HFF-Myc (cell line): ENCODE measurements around the gene SUPT5H.
A peak's percentile ranks its signal among the peaks of the same experiment; 100 is the strongest.

Source experiments
- DNase-seq: peaks from one replicate; pipeline ENCODE4 v3.0.0-alpha.2; 2011; ENCODE audit warnings: low read depth; ENCODE audit errors: extremely low read depth
- H3K4me3 ChIP-seq: replicated peaks from 2 replicates; pipeline ENCODE4 v1.5.1; 2011; ENCODE audit warnings: low read depth, mild to moderate bottlenecking, control low read depth, low read length
- TF ChIP-seq, protein P1 (sequence below): IDR thresholded peaks from 2 replicates; pipeline ENCODE4 v1.5.1; 2012; ENCODE audit warnings: mild to moderate bottlenecking, low read depth, low read length, control low read depth; ENCODE audit errors: missing control alignments

Gene SUPT5H

DNA sequence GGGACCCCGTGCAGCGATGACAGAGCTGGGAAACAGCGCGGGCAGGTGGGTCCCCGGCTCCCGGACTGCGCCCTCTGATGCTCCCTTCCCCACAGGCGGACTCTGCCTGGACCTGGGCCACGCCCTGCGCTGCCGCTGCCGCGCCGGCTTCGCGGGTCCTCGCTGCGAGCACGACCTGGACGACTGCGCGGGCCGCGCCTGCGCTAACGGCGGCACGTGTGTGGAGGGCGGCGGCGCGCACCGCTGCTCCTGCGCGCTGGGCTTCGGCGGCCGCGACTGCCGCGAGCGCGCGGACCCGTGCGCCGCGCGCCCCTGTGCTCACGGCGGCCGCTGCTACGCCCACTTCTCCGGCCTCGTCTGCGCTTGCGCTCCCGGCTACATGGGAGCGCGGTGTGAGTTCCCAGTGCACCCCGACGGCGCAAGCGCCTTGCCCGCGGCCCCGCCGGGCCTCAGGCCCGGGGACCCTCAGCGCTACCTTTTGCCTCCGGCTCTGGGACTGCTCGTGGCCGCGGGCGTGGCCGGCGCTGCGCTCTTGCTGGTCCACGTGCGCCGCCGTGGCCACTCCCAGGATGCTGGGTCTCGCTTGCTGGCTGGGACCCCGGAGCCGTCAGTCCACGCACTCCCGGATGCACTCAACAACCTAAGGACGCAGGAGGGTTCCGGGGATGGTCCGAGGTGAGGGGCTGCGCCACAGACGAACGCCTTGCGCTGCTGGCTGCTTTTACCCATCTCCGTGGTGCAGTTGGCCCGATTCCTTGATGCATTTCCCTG lies 61.7 kb downstream of the SUPT5H start:
- peak overlapping the region; percentile 61 for H3K4me3 ChIP-seq
- DNase-seq: no peak
- TF ChIP-seq, protein P1, sequence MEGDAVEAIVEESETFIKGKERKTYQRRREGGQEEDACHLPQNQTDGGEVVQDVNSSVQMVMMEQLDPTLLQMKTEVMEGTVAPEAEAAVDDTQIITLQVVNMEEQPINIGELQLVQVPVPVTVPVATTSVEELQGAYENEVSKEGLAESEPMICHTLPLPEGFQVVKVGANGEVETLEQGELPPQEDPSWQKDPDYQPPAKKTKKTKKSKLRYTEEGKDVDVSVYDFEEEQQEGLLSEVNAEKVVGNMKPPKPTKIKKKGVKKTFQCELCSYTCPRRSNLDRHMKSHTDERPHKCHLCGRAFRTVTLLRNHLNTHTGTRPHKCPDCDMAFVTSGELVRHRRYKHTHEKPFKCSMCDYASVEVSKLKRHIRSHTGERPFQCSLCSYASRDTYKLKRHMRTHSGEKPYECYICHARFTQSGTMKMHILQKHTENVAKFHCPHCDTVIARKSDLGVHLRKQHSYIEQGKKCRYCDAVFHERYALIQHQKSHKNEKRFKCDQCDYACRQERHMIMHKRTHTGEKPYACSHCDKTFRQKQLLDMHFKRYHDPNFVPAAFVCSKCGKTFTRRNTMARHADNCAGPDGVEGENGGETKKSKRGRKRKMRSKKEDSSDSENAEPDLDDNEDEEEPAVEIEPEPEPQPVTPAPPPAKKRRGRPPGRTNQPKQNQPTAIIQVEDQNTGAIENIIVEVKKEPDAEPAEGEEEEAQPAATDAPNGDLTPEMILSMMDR: no peak

DNA sequence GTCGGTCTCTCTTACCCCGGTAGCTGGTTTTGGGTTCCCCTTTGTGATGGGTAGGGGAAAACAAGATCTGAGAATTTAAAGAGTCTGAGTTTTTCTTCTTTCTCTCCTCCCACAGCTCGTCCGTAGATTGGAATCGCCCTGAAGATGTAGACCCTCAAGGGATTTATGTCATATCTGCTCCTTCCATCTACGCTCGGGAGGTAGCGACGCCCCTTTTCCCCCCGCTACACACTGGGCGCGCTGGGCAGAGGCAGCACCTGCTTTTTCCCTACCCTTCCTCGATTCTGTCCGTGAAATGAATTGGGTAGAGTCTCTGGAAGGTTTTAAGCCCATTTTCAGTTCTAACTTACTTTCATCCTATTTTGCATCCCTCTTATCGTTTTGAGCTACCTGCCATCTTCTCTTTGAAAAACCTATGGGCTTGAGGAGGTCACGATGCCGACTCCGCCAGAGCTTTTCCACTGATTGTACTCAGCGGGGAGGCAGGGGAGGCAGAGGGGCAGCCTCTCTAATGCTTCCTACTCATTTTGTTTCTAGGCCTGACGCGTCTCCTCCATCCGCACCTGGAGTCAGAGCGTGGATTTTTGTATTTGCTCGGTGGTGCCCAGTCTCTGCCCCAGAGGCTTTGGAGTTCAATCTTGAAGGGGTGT lies 62.5 kb downstream of the SUPT5H start:
- TF ChIP-seq, protein P1: no peak
- H3K4me3 ChIP-seq: peak overlapping the region; percentile 61
- DNase-seq: no peak

DNA sequence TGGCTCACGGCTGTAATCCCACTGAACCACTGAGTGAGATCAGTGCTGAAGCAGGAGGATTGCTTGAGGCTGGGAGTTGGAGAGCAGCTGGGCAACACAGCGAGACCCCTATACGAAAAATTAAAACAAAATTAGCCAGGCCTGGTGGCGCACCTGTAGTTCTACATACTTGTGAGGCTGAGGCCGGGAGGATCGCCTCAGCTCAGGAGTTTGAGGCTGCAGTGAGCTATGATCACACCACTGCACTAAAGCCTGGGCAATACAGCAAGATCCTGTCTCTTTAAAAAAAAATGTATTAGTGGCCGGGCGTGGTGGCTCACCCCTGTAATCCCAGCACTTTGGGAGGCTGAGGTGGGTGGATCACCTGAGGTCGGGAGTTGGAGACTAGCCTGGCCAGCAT lies 63.2 kb downstream of the SUPT5H start:
- no peak overlapping the region for H3K4me3 ChIP-seq
- no peak for DNase-seq
- TF ChIP-seq, protein P1: no peak

DNA sequence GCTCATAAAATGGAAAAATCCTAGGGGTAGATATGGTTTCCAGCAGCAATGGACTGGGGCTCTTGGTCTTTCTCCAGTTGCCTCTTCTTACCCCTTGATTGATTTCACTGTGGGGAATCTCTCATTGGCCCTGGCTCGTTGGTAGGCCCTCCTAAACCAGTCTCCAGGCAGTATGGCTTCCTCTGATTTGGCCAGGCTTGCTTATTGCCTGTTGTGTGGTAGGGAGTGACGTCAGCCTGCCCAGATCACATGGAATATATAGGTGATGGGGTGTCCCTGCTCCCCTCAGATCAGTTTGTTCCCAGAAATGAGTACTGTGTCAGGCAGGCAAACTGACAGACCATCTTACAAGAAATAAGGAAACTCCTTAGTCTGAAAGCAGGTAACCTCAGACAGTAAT lies 63.9 kb downstream of the SUPT5H start:
- H3K4me3 ChIP-seq: no peak overlapping the region
- no peak for DNase-seq
- TF ChIP-seq, protein P1: no peak

DNA sequence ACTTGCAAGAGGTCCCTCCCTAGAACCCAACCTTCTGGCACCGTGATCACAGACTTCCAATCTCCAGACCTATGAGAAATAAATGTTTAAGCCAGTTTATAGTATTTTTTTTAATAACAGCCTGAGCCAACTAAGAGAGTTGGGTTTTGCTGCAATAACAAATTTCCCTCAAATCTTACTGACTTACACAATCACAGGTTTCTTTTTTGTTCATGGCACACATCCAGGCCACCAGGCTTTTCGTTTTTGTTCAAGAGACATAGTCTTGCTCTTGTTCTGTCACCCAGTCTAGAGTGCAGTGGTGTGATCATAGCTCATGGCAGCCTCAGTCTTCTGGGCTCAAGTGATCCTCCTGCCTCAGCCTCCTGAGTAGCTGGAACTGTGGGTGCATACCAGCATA lies 67.6 kb downstream of the SUPT5H start:
- TF ChIP-seq, protein P1: no peak
- DNase-seq: no peak
- H3K4me3 ChIP-seq: no peak overlapping the region

DNA sequence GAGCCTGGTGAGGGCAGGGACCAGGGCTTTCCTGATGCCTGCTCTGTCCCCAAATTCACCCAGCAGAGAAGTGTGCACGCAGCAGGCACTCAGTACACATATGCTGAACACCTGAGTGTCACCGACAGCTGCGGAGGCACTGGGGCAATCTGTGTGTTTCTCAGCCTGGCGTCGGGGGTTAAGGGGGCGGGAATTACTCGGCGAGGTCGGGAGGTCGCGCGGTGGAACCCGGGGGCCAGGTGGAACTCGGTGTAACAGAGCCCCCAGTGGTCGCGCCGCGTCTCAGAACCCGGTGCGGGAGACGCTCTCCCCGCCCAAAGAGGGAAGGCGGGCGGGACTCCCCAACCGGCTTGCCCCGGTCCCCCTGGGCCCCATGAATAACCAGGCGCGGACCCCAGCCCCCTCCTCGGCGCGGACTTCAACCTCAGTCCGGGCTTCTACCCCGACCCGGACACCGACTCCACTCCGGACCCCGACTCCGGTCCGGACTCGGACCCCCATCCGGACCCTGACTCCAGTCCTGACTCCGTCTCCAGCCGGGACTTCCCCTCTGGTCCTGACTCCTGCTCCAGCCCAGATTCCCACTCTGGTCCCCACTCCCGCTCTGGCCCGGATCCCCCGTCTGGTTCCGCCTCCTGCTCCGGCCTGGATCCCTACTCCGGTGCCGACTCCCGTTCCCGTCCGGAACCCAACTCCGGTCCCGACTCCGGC lies 69.6 kb downstream of the SUPT5H start, which contains the start of gene SELENOV:
Gene SELENOV, plus strand, starts transcription at position 300 of the 711 bp plus-strand sequence. Its CDS starts 74 bp downstream, at position 374.
- no peak within 1 kb of the TSS for H3K4me3 ChIP-seq
- no peak for DNase-seq
- TF ChIP-seq, protein P1: no peak
